HEK293 (cell line): ENCODE results near the gene ABHD8.

Experiments
- FEZF1 ChIP-seq: fragments of 450-650 bp; formaldehyde crosslinking; IDR thresholded peaks from 2 replicates; pipeline ENCODE4 v1.5.1; 2016; ENCODE audit warnings: missing biosample characterization, missing genetic modification characterization
- TCF7L2 ChIP-seq: IDR thresholded peaks from 2 replicates; pipeline ENCODE4 v1.6.1; 2011; ENCODE audit warnings: low read depth, mild to moderate bottlenecking, inconsistent platforms, low read length, moderate library complexity, borderline replicate concordance
- YY1 ChIP-seq: fragments of 450-650 bp; formaldehyde crosslinking; IDR thresholded peaks from 2 replicates; pipeline ENCODE4 v1.5.1; 2018; ENCODE audit warnings: missing biosample characterization, missing genetic modification characterization
- ZBTB49 ChIP-seq: fragments of 450-650 bp; formaldehyde crosslinking; IDR thresholded peaks from 2 replicates; pipeline ENCODE4 v1.5.1; 2016; ENCODE audit warnings: missing biosample characterization, missing genetic modification characterization, low read depth
- ZNF274 ChIP-seq, 2 experiments: fragments of 200-500 bp in 1 of 2; fragments of 450-650 bp in 1 of 2; sonication (Bioruptor generic) in 1 of 2; formaldehyde crosslinking in 1 of 2; IDR thresholded peaks; 2 replicates each; pipeline versions ENCODE4 v1.5.1 to v1.6.1; 2014 to 2016; ENCODE audit warnings: borderline replicate concordance in 1 of 2, inconsistent platforms in 1 of 2, low read length in 1 of 2, missing biosample characterization in 1 of 2, missing genetic modification characterization in 1 of 2
- ZNF701 ChIP-seq: fragments of 450-650 bp; formaldehyde crosslinking; IDR thresholded peaks from 2 replicates; pipeline ENCODE4 v1.5.1; 2016; ENCODE audit warnings: missing biosample characterization, missing genetic modification characterization
- ZNF777 ChIP-seq: fragments of 450-650 bp; formaldehyde crosslinking; IDR thresholded peaks from 2 replicates; pipeline ENCODE4 v1.5.1; 2017; ENCODE audit warnings: missing biosample characterization, missing genetic modification characterization, borderline replicate concordance
- ZNF785 ChIP-seq: fragments of 450-650 bp; formaldehyde crosslinking; IDR thresholded peaks from 2 replicates; pipeline ENCODE4 v1.5.1; 2016; ENCODE audit warnings: missing biosample characterization, missing genetic modification characterization
- TF ChIP-seq, protein P1 (sequence below): fragments of 450-650 bp; formaldehyde crosslinking; IDR thresholded peaks from 2 replicates; pipeline ENCODE4 v1.5.1; 2016; ENCODE audit warnings: missing biosample characterization, missing genetic modification characterization
- TF ChIP-seq, protein P2 (sequence below): fragments of 450-650 bp; formaldehyde crosslinking; IDR thresholded peaks from 2 replicates; pipeline ENCODE4 v1.5.1; 2016; ENCODE audit warnings: missing biosample characterization, missing genetic modification characterization
- TF ChIP-seq, protein P3 (sequence below): fragments of 450-650 bp; formaldehyde crosslinking; IDR thresholded peaks from 2 replicates; pipeline ENCODE4 v1.5.1; 2016; ENCODE audit warnings: missing biosample characterization, missing genetic modification characterization

GRCh38 chr19:17266975-17267788, 36.0 kb downstream of the ABHD8 start, which contains the start of gene BABAM1:
- TF ChIP-seq, protein P1, sequence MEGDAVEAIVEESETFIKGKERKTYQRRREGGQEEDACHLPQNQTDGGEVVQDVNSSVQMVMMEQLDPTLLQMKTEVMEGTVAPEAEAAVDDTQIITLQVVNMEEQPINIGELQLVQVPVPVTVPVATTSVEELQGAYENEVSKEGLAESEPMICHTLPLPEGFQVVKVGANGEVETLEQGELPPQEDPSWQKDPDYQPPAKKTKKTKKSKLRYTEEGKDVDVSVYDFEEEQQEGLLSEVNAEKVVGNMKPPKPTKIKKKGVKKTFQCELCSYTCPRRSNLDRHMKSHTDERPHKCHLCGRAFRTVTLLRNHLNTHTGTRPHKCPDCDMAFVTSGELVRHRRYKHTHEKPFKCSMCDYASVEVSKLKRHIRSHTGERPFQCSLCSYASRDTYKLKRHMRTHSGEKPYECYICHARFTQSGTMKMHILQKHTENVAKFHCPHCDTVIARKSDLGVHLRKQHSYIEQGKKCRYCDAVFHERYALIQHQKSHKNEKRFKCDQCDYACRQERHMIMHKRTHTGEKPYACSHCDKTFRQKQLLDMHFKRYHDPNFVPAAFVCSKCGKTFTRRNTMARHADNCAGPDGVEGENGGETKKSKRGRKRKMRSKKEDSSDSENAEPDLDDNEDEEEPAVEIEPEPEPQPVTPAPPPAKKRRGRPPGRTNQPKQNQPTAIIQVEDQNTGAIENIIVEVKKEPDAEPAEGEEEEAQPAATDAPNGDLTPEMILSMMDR = no peak
- TF ChIP-seq YY1 (tag by site-specific recombination) (peak; percentile 89), ZNF274 (IDR thresholded peaks at IDR 0.05; ENCODE audit: low read length) (no peak), ZNF274 (tag by site-specific recombination; IDR thresholded peaks at IDR 0.05; ENCODE audit: borderline replicate concordance) (no peak), TCF7L2 (no peak), ZNF701 (tag by site-specific recombination) (no peak), ZNF777 (tag by site-specific recombination) (peak; percentile 24; the same call in 1 of the 2 replicates), FEZF1 (tag by site-specific recombination) (no peak), ZBTB49 (tag by site-specific recombination) (no peak), ZNF785 (tag by site-specific recombination) (no peak)
- TF ChIP-seq, protein P2, sequence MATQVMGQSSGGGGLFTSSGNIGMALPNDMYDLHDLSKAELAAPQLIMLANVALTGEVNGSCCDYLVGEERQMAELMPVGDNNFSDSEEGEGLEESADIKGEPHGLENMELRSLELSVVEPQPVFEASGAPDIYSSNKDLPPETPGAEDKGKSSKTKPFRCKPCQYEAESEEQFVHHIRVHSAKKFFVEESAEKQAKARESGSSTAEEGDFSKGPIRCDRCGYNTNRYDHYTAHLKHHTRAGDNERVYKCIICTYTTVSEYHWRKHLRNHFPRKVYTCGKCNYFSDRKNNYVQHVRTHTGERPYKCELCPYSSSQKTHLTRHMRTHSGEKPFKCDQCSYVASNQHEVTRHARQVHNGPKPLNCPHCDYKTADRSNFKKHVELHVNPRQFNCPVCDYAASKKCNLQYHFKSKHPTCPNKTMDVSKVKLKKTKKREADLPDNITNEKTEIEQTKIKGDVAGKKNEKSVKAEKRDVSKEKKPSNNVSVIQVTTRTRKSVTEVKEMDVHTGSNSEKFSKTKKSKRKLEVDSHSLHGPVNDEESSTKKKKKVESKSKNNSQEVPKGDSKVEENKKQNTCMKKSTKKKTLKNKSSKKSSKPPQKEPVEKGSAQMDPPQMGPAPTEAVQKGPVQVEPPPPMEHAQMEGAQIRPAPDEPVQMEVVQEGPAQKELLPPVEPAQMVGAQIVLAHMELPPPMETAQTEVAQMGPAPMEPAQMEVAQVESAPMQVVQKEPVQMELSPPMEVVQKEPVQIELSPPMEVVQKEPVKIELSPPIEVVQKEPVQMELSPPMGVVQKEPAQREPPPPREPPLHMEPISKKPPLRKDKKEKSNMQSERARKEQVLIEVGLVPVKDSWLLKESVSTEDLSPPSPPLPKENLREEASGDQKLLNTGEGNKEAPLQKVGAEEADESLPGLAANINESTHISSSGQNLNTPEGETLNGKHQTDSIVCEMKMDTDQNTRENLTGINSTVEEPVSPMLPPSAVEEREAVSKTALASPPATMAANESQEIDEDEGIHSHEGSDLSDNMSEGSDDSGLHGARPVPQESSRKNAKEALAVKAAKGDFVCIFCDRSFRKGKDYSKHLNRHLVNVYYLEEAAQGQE (tag by site-specific recombination) = 0 out of 2 replicates have a peak, but pooled peaks have one; percentile 16
- TF ChIP-seq, protein P3, sequence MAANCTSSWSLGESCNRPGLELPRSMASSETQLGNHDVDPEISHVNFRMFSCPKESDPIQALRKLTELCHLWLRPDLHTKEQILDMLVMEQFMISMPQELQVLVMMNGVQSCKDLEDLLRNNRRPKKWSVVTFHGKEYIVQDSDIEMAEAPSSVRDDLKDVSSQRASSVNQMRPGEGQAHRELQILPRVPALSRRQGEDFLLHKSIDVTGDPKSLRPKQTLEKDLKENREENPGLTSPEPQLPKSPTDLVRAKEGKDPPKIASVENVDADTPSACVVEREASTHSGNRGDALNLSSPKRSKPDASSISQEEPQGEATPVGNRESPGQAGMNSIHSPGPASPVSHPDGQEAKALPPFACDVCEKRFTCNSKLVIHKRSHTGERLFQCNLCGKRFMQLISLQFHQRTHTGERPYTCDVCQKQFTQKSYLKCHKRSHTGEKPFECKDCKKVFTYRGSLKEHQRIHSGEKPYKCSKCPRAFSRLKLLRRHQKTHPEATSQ = no peak
